ENCODE measurements around the gene TMEFF2. TPM values are rescaled to one million over a fixed set of nuclear protein-coding genes. Genes with fewer than 3 reads are reported as not detected.
A peak's percentile ranks its signal among the peaks of the same experiment; 100 is the strongest.

Gene TMEFF2
- total RNA-seq, 1 donor from 2014 or later = 0.41 TPM

GRCh38 chr2:192073878-192074277, 120.9 kb downstream of the TMEFF2 start:
- peaks cover 12% of the 10 kb centered on the region for H3K4me1 Mint-ChIP-seq (ENCODE audit: low read depth, unreplicated experiment)
- no peak overlapping the region for H3K4me3 ChIP-seq (ENCODE audit: insufficient read depth, low read depth, low read length)
- H3K27me3 Mint-ChIP-seq (ENCODE audit: low read depth, unreplicated experiment) = no peaks in the 10 kb centered on the region
- H3K79me2 ChIP-seq (ENCODE audit: insufficient read depth, low read length) = no peaks in the 10 kb centered on the region
- H2AFZ ChIP-seq (ENCODE audit: low read depth, low read length) = no peak overlapping the region
- H3K4me1 ChIP-seq (ENCODE audit: insufficient read depth, low read length) = no peaks in the 10 kb centered on the region
- H3K9me3 ChIP-seq (ENCODE audit: insufficient read depth, low read depth, low read length) = no peaks in the 10 kb centered on the region
- H3K36me3 ChIP-seq (ENCODE audit: insufficient read depth, low read length) = no peaks in the 10 kb centered on the region
- H3K36me3 Mint-ChIP-seq (ENCODE audit: low read depth, unreplicated experiment) = no peaks in the 10 kb centered on the region
- no peaks in the 10 kb centered on the region for H3K27me3 ChIP-seq (ENCODE audit: insufficient read depth, low read length)
- H3K9ac ChIP-seq (ENCODE audit: low read length) = no peak overlapping the region
- H3K4me3 Mint-ChIP-seq (ENCODE audit: unreplicated experiment) = no peak overlapping the region
- no peak for DNase-seq (ENCODE audit: low read depth)
- H3K27ac ChIP-seq (ENCODE audit: low read depth, low read length) = no peak overlapping the region
- no peaks in the 10 kb centered on the region for H3K9me3 Mint-ChIP-seq (ENCODE audit: unreplicated experiment)
- FAIRE-seq = peak; percentile 17
- no peak overlapping the region for H3K4me2 ChIP-seq (ENCODE audit: low read length)
- TF ChIP-seq CTCF (IDR thresholded peaks at IDR 0.05; ENCODE audit: insufficient read depth, low read depth, low read length) = no peak
- TF ChIP-seq EZH2 (IDR thresholded peaks at IDR 0.05; ENCODE audit: insufficient read depth, low read length) = no peak
- no peak overlapping the region for H3K27ac Mint-ChIP-seq (ENCODE audit: unreplicated experiment)
- H4K20me1 ChIP-seq (ENCODE audit: insufficient read depth, low read length) = no peaks in the 10 kb centered on the region

GRCh38 chr2:192072778-192073177, 122.0 kb downstream of the TMEFF2 start:
- Mint-ChIP-seq H3K36me3 (ENCODE audit: low read depth, unreplicated experiment) (no peaks in the 10 kb centered on the region), H3K27me3 (ENCODE audit: low read depth, unreplicated experiment) (no peaks in the 10 kb centered on the region), H3K9me3 (ENCODE audit: unreplicated experiment) (no peaks in the 10 kb centered on the region), H3K27ac (ENCODE audit: unreplicated experiment) (no peak overlapping the region), H3K4me1 (ENCODE audit: low read depth, unreplicated experiment) (peaks cover 12% of the 10 kb centered on the region), H3K4me3 (ENCODE audit: unreplicated experiment) (no peak overlapping the region)
- FAIRE-seq (no peak), DNase-seq (ENCODE audit: low read depth) (no peak)
- Histone ChIP-seq H3K4me1 (ENCODE audit: insufficient read depth, low read length) (no peaks in the 10 kb centered on the region), H3K27ac (ENCODE audit: low read depth, low read length) (no peak overlapping the region), H3K36me3 (ENCODE audit: insufficient read depth, low read length) (no peaks in the 10 kb centered on the region), H2AFZ (ENCODE audit: low read depth, low read length) (no peak overlapping the region), H3K4me3 (ENCODE audit: insufficient read depth, low read depth, low read length) (no peak overlapping the region), H4K20me1 (ENCODE audit: insufficient read depth, low read length) (no peaks in the 10 kb centered on the region), H3K9ac (ENCODE audit: low read length) (no peak overlapping the region), H3K9me3 (ENCODE audit: insufficient read depth, low read depth, low read length) (no peaks in the 10 kb centered on the region), H3K27me3 (ENCODE audit: insufficient read depth, low read length) (no peaks in the 10 kb centered on the region), H3K4me2 (ENCODE audit: low read length) (no peak overlapping the region), H3K79me2 (ENCODE audit: insufficient read depth, low read length) (no peaks in the 10 kb centered on the region)
- no peak for TF ChIP-seq CTCF (IDR thresholded peaks at IDR 0.05; ENCODE audit: insufficient read depth, low read depth, low read length)
- no peak for TF ChIP-seq EZH2 (IDR thresholded peaks at IDR 0.05; ENCODE audit: insufficient read depth, low read length)

- no peak overlapping the region for H3K27ac Mint-ChIP-seq (ENCODE audit: unreplicated experiment)
- H3K36me3 Mint-ChIP-seq (ENCODE audit: low read depth, unreplicated experiment) = no peaks in the 10 kb centered on the region
- H3K9ac ChIP-seq (ENCODE audit: low read length) = no peak overlapping the region
- no peak overlapping the region for H3K4me3 Mint-ChIP-seq (ENCODE audit: unreplicated experiment)
- H2AFZ ChIP-seq (ENCODE audit: low read depth, low read length) = no peak overlapping the region
- no peaks in the 10 kb centered on the region for H3K9me3 ChIP-seq (ENCODE audit: insufficient read depth, low read depth, low read length)
- no peak overlapping the region for H3K27ac ChIP-seq (ENCODE audit: low read depth, low read length)
- no peaks in the 10 kb centered on the region for H3K4me1 ChIP-seq (ENCODE audit: insufficient read depth, low read length)
- H3K4me1 Mint-ChIP-seq (ENCODE audit: low read depth, unreplicated experiment) = peaks cover 12% of the 10 kb centered on the region
- DNase-seq (ENCODE audit: low read depth) (no peak), FAIRE-seq (no peak)
- H3K27me3 ChIP-seq (ENCODE audit: insufficient read depth, low read length) = no peaks in the 10 kb centered on the region
- no peaks in the 10 kb centered on the region for H3K9me3 Mint-ChIP-seq (ENCODE audit: unreplicated experiment)
- H3K4me3 ChIP-seq (ENCODE audit: insufficient read depth, low read depth, low read length) = no peak overlapping the region
- no peaks in the 10 kb centered on the region for H4K20me1 ChIP-seq (ENCODE audit: insufficient read depth, low read length)
- no peaks in the 10 kb centered on the region for H3K27me3 Mint-ChIP-seq (ENCODE audit: low read depth, unreplicated experiment)
- H3K79me2 ChIP-seq (ENCODE audit: insufficient read depth, low read length) = no peaks in the 10 kb centered on the region
- H3K36me3 ChIP-seq (ENCODE audit: insufficient read depth, low read length) = no peaks in the 10 kb centered on the region
- no peak overlapping the region for H3K4me2 ChIP-seq (ENCODE audit: low read length)
- TF ChIP-seq EZH2 (IDR thresholded peaks at IDR 0.05; ENCODE audit: insufficient read depth, low read length) (no peak), CTCF (IDR thresholded peaks at IDR 0.05; ENCODE audit: insufficient read depth, low read depth, low read length) (no peak)
Measured at GRCh38 chr2:192072261-192072660, 122.5 kb downstream of the TMEFF2 start.
